Inflammatory macrophage treated with lipopolysaccharide for 4 hours (primary cell): ENCODE results near the gene MMP24.
A peak's percentile ranks its signal among the peaks of the same experiment; 100 is the strongest.

Source experiments
- DNase-seq: peaks from one replicate; pipeline ENCODE4 v3.0.0-alpha.2; 2020

Gene MMP24

DNA sequence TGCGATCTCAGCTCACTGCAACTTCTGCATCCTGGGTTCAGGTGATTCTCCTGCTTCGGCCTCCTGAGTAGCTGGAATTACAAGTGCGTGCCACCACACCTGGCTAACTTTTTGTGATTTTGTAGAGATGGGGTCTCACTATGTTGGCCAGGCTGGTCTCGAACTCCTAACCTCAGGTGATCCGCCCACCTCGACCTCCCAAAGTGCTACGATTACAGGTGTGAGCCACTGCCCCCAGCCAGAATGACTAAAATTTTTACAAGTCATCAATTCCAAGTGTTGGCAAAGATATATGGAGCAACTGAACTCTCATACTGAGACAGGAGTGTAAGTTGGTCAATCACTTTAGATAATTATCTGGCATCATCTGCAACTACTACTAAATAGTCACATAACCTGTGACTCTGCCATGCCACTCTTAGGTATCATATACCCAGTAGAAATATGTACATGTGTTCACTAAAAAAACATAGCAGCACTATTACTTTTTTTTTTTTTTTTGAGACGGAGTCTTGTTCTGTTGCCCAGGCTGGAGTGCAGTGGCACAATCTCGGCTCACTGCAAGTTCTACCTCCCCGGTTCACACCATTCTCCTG lies 55.1 kb downstream of the MMP24 start:
- DNase-seq, result no peak

DNA sequence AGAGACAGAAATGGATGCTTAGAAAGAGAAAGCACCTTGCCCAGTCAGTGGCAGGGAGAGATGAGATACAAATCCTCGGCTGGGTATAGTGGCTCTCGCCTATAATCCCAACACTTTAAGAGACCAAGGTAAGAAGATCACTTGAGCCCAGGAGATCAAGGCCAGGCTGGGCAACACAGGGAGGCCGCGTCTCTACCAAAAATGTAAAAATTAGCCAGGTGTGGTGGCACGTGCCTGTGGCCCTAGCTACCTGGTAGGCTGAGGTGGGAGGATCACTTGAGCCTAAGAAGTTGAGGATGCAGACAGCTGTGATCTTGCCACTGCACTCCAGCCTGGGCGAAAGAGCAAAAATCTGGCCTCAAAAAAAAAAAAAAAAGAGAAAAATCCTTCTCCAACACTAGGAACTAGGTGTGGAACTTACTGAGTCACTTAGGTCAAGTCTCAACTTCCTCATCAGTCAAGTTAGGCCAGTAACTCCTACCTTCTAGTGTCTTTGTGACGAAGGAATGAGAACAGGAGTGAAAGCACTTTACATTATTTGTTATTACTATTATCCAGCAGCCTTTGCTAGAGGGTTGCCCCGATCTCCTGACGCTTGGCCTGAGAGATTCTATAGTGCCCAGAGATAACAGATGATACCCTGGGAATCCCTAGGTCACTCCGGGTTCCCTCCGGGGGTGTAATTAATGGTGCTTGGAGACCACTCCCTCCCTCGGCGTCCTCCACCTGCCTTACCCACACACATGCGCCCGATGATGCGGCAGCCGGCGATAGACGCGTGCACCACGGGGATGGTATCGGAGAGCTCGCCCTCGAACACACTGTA lies 57.2 kb downstream of the MMP24 start:
- DNase-seq, result peak; percentile 60

DNA sequence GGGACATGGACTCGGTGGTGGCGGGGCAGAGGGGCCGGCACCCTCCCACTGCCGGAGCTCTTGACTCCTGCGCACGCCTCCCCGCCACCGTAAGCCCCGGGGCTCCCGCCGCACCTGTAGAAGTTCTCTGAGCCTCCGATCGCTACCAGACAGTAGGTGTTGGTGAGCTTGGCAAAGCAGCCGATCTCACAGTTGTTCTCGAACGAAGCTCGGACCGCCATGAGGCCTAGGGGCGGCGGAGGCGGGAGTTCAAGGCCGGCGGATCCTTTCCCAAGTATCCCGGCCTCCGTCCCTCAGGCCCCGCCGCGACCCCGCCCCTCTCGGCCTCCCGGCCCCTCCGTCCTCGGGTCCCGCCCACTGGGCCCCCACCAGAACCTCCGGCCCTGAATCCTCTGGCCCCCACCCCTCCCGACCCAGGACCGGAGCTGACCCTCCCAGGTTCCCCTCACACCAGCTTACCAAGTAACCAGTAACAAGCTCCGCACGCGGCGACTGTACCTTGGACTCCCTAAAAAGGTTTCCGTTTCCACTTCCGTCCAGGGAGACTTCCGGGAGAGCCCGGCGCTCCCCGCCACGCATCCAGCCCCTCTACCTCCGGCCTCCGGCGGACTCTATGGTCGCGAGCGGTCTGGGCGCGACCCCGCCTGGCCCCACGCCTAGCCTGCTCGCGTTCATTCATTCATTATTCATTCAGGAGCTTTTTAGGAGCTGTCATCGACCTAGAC lies 57.9 kb downstream of the MMP24 start, which contains the start of gene EIF6:
Gene EIF6 (minus strand): TSS at position 506 of the 725 bp plus-strand sequence. CDS start 285 bp downstream, at position 221.
- DNase-seq, result peak; percentile 78

DNA sequence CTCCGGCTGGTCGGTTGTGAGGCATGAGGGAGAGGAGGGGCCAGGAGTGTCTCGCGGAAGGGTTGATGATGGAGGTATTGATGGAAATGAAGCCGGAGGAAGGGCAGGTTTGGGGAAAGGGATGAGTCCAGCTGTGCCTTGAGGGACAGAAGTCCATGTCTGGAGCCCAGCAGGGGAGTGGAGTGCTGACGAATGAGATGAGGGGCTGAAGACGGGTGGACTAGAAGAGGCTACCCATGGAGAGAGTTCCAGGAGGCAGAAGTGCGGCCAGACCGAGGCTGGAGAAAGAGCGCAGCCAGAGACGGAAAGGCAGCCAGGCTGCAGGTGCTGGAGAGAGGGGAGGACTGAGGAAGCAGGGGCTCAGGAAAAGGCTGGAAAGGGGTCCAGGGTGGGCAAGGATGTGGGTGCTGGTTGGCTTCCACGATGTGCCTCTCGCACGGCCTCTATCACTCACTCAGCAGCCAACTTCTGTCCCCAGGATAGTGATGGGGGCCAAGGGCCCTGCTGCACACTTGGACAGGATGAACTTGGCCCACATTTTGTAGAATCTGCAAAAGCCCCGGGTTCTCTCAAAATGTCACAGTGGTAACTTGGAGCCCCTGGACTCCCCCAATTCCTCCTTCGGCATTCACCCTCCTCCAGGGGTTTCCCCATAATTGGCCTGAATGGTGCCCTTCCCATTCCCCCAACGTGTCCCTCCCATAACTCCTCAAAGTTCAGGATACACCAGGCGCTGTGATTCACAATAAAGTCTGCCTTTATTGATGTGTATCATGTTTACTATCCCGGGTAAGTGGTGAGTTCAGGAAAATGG lies 58.7 kb downstream of the MMP24 start:
- DNase-seq, result no peak

DNA sequence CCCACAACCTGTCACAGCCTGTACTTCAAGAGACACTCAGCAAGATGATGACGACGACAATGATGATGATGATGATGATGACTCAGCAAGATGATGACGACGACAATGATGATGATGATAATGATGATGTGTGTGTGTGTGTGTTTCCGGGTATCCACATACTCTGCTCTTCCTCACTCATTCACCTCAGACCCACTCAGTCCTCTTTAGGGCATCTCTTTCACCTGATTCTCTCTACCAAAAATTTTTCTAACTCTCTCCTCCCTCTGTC lies 59.3 kb downstream of the MMP24 start:
- DNase-seq, result peak; percentile 28

DNA sequence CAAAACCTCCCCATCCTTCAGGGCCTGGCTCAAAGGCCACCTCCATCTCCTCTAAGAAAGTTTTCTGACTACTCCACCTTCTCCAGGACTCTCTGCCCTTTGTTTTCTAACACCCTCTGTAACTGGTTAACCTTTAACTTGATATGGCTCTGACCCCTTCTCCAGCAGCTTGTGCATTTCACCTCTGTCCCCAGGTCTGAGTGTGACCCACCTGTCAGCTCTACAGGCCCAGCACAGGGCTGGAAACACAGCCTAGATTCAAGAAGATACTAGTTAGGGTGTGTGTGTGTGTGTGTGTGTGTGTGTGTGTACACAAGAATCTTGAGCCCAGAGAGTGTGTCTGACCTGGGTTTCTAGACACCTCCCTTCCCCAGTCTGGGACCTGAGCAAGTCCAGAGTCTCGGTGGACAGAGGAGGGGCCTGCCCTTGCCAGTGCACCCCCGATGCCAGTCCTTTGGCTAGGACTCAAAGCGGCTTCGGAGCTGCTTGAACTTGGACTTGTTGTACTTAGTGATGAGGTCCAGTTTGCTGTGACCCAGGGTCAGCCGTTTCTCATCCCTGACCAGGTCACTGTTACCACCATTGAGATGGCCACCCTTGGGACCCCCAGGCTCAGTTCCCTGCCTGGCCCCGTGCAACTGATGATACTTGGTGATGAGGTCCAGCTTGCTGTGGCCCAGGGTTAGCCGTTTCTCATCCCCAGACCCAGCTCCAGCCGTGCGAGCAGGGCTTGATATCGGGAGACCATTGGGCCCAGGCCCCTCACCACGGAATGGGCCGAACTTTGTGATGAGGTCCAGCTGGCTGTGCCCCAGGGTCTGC lies 59.8 kb downstream of the MMP24 start:
- no peak for DNase-seq

DNA sequence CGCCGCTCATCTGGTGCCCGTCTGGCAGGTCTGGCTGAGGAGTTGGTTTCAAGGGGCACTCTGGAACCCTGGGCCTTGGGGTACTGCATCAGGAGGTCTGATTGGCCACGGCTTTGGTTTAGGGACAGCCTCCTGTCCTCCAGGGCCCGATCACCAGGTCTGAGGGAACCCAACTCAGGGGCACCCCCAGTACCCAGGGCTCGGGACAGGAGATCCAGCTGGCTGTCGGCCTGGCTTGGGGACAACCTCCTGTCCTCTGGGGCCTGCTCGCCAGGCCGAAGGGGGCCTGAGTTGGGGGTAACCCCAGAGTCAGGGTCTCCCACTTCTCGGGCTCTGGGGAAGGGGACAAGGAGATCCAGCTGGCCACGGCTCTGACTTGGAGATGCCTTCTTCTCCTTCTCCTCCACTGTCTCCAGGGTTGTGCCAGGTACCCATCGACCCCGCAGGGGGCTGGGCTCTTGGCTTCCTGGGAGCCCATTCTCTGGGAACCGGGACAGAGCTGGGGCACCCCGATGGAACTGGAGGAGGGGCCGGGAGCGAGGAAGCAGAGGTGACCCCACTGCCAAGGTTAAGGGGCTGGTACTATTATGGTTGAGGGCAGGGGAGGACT lies 60.5 kb downstream of the MMP24 start:
- DNase-seq, result no peak

DNA sequence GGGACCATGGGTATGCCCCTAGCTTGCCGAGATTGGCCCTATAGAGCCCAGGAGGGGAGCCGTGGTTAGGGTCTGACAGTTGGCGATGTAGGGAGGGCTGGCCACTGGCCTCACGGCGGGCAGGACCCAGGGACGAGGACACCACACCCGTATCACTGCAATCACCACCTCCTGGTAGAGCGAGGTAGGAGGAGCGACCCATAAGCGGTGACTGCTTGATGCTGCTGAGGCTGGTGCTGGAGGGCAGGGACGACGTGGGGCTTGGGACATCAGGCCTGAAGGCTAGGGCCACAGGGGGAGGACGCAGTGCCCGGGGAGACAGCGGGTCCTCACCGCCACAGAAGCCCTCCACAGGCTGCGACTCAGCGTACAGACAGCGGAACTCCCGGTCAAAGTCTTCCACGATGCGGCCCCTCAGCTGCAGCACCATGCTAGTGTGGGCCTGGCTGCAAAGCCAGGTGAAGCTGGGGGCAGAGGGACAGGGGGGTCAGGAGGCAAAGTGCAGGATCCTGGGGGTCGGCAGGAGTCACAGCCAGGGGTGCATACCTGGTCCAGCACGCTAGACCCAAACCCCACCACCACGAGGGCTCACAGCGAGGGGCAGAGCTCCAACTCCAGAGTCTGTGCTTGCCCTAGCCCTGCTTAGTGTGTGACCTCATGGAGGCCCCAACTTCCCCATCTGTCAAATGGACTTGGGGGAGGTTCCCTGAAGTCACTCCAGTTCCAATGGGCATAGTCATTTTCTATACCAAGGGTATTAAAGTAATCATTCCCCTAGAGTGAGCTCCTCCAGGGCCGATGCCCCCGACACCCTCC lies 61.2 kb downstream of the MMP24 start:
- no peak for DNase-seq

DNA sequence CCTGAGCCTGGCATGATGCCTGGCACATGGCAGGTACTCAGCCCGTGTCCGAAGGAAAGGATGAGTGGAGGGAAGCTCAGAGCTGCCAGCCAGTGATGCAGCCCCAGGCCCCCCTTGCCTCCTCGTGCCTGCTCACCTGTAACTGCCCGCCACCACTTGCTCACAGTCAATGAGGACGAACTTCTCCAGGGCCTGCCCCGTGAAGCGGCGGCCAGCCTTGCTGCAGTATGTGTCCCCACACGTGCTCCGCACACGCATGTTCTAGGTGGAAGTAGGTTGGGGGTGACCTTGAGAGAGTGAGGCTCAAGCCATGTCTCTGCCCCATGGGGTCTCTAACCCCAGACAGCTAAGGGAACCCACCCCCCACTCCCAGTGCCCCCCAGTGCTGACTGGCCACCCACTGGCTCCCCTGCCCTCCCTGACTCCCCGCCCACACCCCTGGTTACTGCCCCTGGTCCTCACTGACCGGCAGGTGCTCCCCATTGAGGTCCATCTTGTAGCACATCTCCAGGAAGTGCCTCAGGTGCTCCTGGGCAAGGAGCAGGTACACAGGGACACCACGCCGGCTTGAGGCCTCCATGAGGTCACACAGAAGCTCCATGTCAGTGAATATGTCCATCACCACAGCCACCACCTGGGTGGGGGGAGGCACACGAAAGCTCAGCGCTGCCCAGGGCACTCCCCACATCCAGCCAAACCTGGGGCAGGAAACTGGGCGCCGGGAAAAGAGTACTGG lies 62.0 kb downstream of the MMP24 start:
- DNase-seq, result no peak

DNA sequence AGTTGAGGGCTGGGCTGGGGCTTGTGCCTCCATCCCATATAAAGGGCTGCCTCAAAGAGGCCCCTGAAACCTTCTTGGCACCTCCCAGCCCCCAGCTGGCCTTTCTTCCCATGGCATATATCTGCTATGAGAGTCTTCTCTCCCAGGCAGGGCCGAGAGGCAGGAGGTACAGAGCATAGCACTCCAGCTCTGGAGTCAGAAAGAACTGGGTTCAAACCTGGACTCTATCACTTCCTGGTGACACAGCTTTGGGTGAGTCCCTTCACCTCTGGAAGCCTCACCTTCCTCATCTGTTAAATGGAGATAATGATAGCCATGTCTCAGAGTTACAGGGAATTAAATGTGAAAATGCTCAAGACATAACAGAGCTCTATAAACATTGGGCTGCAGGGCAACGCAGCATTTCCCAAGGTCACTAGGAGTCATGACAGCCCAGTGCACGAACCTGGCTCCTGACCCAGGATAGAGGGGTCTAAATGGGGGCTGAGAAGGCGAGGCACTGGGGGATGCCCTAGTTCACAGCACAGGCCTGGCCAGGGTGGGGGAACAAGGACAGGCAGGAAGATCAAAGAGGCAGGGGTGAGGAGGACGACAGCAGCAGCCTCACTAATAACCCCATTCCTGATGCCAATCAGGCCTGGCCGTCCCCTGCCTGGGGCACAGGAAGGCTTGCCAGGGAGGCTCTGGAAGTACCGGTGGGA lies 63.8 kb downstream of the MMP24 start:
- DNase-seq, result no peak

DNA sequence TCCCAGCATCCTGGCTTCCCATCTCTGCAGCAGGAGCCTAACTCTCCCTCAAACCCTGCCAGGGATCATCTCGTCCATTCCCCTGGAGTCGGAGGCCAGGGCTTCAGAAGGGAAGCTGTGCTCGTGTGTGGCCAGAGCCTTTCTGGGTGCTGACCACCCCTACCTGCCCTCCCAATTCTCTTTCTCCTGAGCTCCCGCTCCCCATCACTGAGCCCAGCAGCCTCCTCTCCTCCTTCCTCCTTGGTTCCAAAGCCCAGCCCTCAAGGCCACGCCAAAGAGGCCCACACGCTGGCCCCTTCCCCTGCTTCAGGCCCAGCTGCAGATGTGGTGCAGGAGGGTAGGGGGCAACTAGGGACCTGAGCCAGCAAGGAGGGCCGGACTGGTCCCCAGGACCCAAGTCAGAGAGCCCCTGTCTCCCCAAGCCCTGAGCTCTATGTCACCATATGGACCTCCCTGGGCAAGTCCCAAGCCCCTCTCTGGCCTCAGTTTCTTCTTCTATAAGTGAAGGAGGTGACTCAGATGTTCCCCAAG lies 64.5 kb downstream of the MMP24 start:
- DNase-seq, result no peak

DNA sequence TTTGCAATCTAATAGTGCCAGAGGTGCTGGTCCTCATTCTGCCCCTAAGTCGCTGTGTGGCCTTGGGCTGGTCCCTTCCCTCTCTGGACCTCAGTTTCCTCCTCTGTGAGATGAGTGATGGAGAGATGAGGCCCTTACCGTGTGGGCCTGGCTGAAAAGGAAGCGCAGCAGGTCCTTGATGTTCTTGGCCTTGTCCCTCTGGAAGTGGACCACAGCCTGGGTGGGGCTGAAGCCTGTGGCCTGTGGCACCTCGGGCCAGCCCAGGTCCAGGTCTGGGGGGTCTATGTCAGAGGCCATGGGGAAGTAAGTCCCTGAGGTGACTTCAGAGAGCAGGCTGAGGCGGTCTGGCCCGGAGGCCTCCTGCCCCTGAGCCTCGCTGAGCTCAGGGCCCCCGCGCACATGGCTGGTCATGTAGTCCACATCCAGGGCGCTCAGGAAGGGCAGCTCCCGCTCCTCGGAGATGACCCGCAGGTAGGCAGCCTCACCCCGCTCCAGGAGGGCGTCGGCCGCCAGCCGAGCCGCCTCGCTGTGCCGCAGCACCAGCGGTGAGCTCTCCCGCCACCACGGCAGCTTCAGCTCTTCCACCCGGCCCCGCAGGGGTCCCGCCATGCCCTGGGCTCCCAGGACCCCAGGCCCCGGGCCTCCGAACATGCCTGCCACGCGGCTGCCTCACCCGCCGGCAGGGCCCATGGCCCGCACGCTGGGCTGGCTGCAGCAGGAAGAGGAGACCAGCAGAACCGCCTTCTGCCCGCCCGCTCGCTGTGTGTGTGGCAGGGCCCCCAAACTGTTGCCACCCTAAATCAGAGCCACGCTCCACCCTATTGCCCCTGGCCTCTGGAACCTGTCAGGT lies 65.4 kb downstream of the MMP24 start, which contains the start of gene FAM83C:
Gene FAM83C (minus strand): TSS at position 772 of the 850 bp plus-strand sequence. CDS start 121 bp downstream, at position 651.
- DNase-seq, result no peak

DNA sequence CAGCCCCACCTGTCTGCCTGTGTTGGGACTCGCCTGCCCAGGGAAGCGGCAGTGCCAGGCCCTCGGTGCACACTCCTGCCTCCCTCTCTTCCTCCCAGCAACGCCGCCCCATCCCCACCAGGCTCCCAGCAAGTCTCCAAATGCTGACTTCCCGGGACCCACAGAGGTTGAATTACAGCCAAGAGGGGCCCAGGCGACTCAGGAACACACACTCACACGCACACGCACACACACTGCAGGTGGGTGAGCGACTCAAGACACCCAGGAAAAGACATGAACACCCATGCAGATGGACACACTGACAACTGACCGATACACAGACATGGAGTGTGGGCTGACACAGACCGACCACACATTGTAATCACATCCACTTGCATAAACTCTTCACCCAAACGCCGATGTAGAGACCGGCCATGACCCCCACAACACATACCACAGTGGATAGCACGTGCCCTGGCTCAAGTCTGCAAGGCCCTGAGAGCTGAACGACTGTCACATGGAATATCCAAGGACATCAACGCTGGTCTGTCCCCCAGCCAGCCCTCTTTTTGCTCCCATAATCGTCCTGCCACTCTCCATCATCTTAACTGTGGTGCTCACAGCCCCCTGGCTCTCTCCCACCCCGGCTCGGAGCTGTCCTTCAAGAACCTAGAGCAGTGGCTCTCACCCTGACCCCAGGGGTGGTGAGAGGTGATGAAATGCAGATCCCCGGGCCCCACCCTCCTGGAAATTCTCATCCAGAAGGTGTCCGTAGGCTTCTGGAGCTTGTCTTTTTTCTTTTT lies 66.2 kb downstream of the MMP24 start:
- no peak for DNase-seq

DNA sequence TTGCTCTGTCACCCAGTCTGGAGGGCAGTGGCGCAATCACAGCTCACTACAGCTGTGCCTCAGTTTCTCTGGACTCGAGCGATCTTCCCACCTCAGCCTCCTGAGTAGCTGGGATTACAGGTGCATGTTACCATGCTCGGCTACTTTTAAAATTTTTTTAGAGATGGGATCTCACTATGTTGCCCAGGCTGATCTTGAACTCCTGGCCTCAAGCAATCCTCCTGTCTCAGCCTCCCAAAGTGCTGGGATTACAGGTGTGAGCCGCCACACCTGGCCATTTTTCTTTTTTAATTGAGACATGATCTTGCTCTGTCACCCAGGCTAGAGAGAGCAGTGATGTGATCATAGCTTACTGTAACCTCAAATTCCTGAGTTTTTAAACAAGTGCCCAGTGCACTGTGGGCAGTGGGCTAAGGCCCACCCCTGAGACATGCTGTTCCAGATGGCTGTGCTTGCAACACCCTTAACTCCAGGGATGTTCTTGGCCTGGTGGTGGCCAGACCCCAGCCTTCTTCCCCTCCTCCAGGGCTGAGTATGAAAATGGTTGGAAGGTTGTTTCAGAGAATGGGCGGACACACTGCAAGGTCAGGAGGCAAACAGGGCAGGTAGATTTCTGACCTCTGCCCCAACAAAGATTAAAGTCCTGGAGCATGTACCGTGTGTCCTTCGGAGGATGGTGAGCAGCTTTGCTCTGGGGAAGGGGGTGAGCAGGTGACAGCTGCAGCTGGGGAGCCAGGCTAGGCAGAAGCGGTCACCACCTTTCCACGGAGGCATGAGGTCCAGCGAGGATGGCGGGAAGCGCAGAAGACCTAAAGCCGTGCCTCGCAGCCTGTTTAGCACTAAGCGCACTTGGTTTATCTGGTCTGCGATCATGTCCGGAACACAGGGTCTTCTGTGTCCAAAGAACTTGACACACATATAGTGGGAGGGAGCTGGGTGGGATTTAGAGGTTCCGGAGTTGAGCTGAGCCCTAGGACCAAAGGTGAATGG lies 67.1 kb downstream of the MMP24 start:
- DNase-seq, result no peak

DNA sequence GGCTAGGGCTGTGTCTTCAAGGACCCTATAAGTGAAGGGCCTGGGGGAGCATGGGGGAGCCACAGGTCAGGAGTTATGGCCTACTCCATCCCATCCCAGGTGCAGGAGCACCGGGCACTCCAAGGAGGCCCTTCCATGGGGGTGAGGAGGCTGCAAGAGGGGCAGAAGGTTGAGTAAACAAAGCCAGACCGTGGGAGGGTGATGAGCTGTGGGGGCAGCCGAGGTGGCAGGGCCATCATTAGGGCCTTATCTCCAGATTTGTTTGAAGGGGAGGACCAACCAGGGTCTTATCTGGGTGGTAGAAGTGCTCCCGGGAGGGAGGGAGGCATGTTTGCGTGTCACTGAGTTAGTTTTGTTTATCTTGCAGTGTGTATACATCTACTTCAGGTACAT lies 67.8 kb downstream of the MMP24 start:
- DNase-seq, result no peak

DNA sequence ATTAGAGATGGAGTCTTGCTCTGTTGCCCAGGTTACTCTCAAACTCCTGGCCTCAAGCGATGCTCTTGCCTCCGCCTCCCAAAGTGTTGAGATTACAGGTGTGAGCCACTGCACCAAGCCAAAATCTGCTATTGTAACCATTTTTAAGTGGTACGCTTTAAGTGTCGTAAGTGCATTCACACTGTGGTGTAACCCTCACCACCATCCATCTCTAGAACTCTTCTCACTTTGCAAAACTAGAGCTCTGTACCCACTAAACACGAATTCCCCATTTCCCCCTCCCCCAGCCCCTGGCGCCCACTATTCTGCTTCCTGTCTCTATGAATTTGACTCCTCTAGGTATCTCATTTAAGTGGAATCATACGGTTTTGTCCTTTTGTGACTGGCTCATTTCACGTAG lies 68.6 kb downstream of the MMP24 start:
- no peak for DNase-seq
